Karpas-422 (cell line): Measurements from ENCODE around the gene NAA15. TPM values are rescaled to one million over a fixed set of nuclear protein-coding genes. Genes with fewer than 3 reads are reported as not detected.
A peak's percentile ranks its signal among the peaks of the same experiment; 100 is the strongest.
"Not testable (repeated sequence)": the region's sequence is repeated elsewhere in the genome, so short reads cannot be mapped to it uniquely, and the experiment has no call there.

Source experiments
- DNase-seq: peaks from one replicate; pipeline ENCODE4 v3.0.0-alpha.2; 2015
- H2AFZ ChIP-seq: fragments of 200-600 bp; sonication (generic); 2 replicates; pipeline ENCODE4 v1.6.1; 2014; ENCODE audit warnings: antibody characterized with exemption, low read length, mixed read lengths
- H3K27ac ChIP-seq: fragments of 200-600 bp; sonication (generic); 2 replicates; pipeline ENCODE4 v1.5.1; 2014; ENCODE audit warnings: mild to moderate bottlenecking, low read length, moderate library complexity
- H3K27me3 ChIP-seq: fragments of 200-600 bp; sonication (generic); 2 replicates; pipeline ENCODE4 v1.6.1; 2014; ENCODE audit warnings: low read length, mixed read lengths
- H3K36me3 ChIP-seq: fragments of 200-600 bp; sonication (generic); 2 replicates; pipeline ENCODE4 v1.6.1; 2014; ENCODE audit warnings: low read length, mixed read lengths; ENCODE audit not compliant: insufficient read depth
- H3K4me1 ChIP-seq: fragments of 200-600 bp; sonication (generic); 2 replicates; pipeline ENCODE4 v1.6.1; 2014; ENCODE audit warnings: mild to moderate bottlenecking, low read length, mixed read lengths
- H3K4me2 ChIP-seq: fragments of 200-600 bp; sonication (generic); 2 replicates; pipeline ENCODE4 v1.6.1; 2014; ENCODE audit warnings: low read length, low read depth, mild to moderate bottlenecking; ENCODE audit not compliant: poor library complexity, severe bottlenecking
- H3K4me3 ChIP-seq: fragments of 200-600 bp; sonication (generic); 2 replicates; pipeline ENCODE4 v1.5.1; 2014; ENCODE audit warnings: mild to moderate bottlenecking, antibody characterized with exemption, low read length, mixed read lengths
- H3K79me2 ChIP-seq: fragments of 200-600 bp; sonication (generic); 2 replicates; pipeline ENCODE4 v1.6.1; 2014; ENCODE audit warnings: mild to moderate bottlenecking, low read length, mixed read lengths
- H3K9ac ChIP-seq: fragments of 200-600 bp; sonication (generic); 2 replicates; pipeline ENCODE4 v1.6.0; 2014; ENCODE audit warnings: low read length
- H3K9me2 ChIP-seq: fragments of 200-600 bp; sonication (generic), shearing (Covaris generic); replicated peaks from 2 replicates; pipeline ENCODE4 v1.6.0; 2014; ENCODE audit warnings: mild to moderate bottlenecking, low read length, moderate library complexity; ENCODE audit not compliant: insufficient read depth
- H3K9me3 ChIP-seq: fragments of 300-700, 200-600 bp; sonication (generic); 2 replicates; pipeline ENCODE4 v1.6.1; 2014; ENCODE audit warnings: low read length, mixed read lengths
- H4K20me1 ChIP-seq: fragments of 200-600 bp; sonication (generic); 2 replicates; pipeline ENCODE4 v1.6.1; 2014; ENCODE audit warnings: mild to moderate bottlenecking, antibody characterized with exemption, low read length, low read depth; ENCODE audit not compliant: insufficient read depth
- total RNA-seq: library from RNA; depleted of rRNA; stranded (reverse); fragments of >200 nt; shearing (Covaris generic); gene quantifications from 2 replicates; pipeline ENCODE4 v1.2.3, GENCODE V29; 2014; ENCODE audit warnings: low replicate concordance

The NAA15 gene
- total RNA-seq, 1 experiment from 2014 or later: 44.3 TPM

- not testable (repeated sequence) for H2AFZ ChIP-seq, H3K4me2 ChIP-seq, H3K27ac ChIP-seq, H3K27me3 ChIP-seq, H3K9me2 ChIP-seq, H4K20me1 ChIP-seq, H3K79me2 ChIP-seq, H3K9ac ChIP-seq, DNase-seq, H3K9me3 ChIP-seq, H3K4me3 ChIP-seq, H3K4me1 ChIP-seq
- peaks cover 44% of the 10 kb centered on the region for H3K36me3 ChIP-seq
These were observed 113.4 kb downstream of the NAA15 start for GRCh38 chr4:139414671-139415210.

- Histone ChIP-seq H3K27me3 (no peaks in the 10 kb centered on the region), H3K36me3 (peaks cover 56% of the 10 kb centered on the region), H4K20me1 (no peaks in the 10 kb centered on the region), H3K4me3 (no peak overlapping the region), H2AFZ (no peak overlapping the region), H3K4me1 (no peaks in the 10 kb centered on the region), H3K27ac (no peak overlapping the region), H3K79me2 (peaks cover 2% of the 10 kb centered on the region; the same call in 1 of the 2 replicates), H3K9me3 (no peaks in the 10 kb centered on the region), H3K4me2 (no peak overlapping the region), H3K9me2 (no peaks in the 10 kb centered on the region), H3K9ac (no peak overlapping the region)
- DNase-seq: peak; percentile 82
These were observed 114.9 kb downstream of the NAA15 start for GRCh38 chr4:139416073-139416673.

GRCh38 chr4:139419388-139419914 is 118.1 kb downstream of the NAA15 start:
- H3K27ac ChIP-seq: no peak overlapping the region
- H3K9me2 ChIP-seq: no peaks in the 10 kb centered on the region
- no peaks in the 10 kb centered on the region for H3K9me3 ChIP-seq
- H3K36me3 ChIP-seq: peaks cover 45% of the 10 kb centered on the region
- H3K79me2 ChIP-seq: peaks cover 2% of the 10 kb centered on the region; the same call in 1 of the 2 replicates
- H3K27me3 ChIP-seq: no peaks in the 10 kb centered on the region
- no peaks in the 10 kb centered on the region for H4K20me1 ChIP-seq
- H2AFZ ChIP-seq: no peak overlapping the region
- H3K4me1 ChIP-seq: no peaks in the 10 kb centered on the region
- DNase-seq: no peak
- H3K9ac ChIP-seq: no peak overlapping the region
- H3K4me2 ChIP-seq: no peak overlapping the region
- H3K4me3 ChIP-seq: no peak overlapping the region

- Histone ChIP-seq H3K9ac (no peak overlapping the region), H3K4me3 (no peak overlapping the region), H3K4me1 (no peaks in the 10 kb centered on the region), H4K20me1 (no peaks in the 10 kb centered on the region), H3K79me2 (peaks cover 2% of the 10 kb centered on the region; the same call in 1 of the 2 replicates), H3K9me2 (no peaks in the 10 kb centered on the region), H3K27ac (no peak overlapping the region), H3K27me3 (no peaks in the 10 kb centered on the region), H3K4me2 (no peak overlapping the region), H3K36me3 (peaks cover 45% of the 10 kb centered on the region), H2AFZ (no peak overlapping the region), H3K9me3 (no peaks in the 10 kb centered on the region)
- no peak for DNase-seq
These were observed 119.3 kb downstream of the NAA15 start for GRCh38 chr4:139420652-139421051.

- Histone ChIP-seq H3K36me3 (peaks cover 57% of the 10 kb centered on the region), H3K4me3 (no peak overlapping the region), H3K79me2 (peaks cover 36% of the 10 kb centered on the region), H3K4me2 (no peak overlapping the region), H3K9ac (no peak overlapping the region), H3K27me3 (no peaks in the 10 kb centered on the region), H3K27ac (no peak overlapping the region), H2AFZ (no peak overlapping the region), H4K20me1 (no peaks in the 10 kb centered on the region), H3K9me3 (peaks cover 25% of the 10 kb centered on the region), H3K4me1 (no peaks in the 10 kb centered on the region), H3K9me2 (no peaks in the 10 kb centered on the region)
- no peak for DNase-seq
These were observed 134.8 kb downstream of the NAA15 start for GRCh38 chr4:139436122-139436521.

- Histone ChIP-seq H3K9me3 (peaks cover 25% of the 10 kb centered on the region), H3K36me3 (peaks cover 54% of the 10 kb centered on the region), H3K9me2 (no peaks in the 10 kb centered on the region), H3K4me2 (no peak overlapping the region), H3K4me3 (no peak overlapping the region), H3K27ac (no peak overlapping the region), H3K4me1 (no peaks in the 10 kb centered on the region), H4K20me1 (no peaks in the 10 kb centered on the region), H3K79me2 (peaks cover 31% of the 10 kb centered on the region), H2AFZ (no peak overlapping the region), H3K9ac (no peak overlapping the region), H3K27me3 (no peaks in the 10 kb centered on the region)
- no peak for DNase-seq
These were observed 136.8 kb downstream of the NAA15 start for GRCh38 chr4:139438141-139438540.

- Histone ChIP-seq H3K36me3 (peaks cover 41% of the 10 kb centered on the region), H3K27me3 (no peaks in the 10 kb centered on the region), H3K9me2 (no peaks in the 10 kb centered on the region), H3K27ac (no peak overlapping the region), H3K79me2 (peaks cover 19% of the 10 kb centered on the region), H3K9me3 (peaks cover 25% of the 10 kb centered on the region), H3K4me2 (no peak overlapping the region), H3K4me1 (no peaks in the 10 kb centered on the region), H2AFZ (no peak overlapping the region), H3K9ac (no peak overlapping the region), H3K4me3 (no peak overlapping the region), H4K20me1 (no peaks in the 10 kb centered on the region)
- DNase-seq: no peak
These were observed 139.7 kb downstream of the NAA15 start for GRCh38 chr4:139441029-139441428.

GRCh38 chr4:139443661-139444060 is 142.4 kb downstream of the NAA15 start:
- Histone ChIP-seq H3K4me1 (peaks cover 3% of the 10 kb centered on the region), H2AFZ (no peak overlapping the region), H3K27me3 (no peaks in the 10 kb centered on the region), H3K4me2 (no peak overlapping the region), H4K20me1 (no peaks in the 10 kb centered on the region), H3K79me2 (peaks cover 17% of the 10 kb centered on the region), H3K27ac (no peak overlapping the region), H3K9me2 (no peaks in the 10 kb centered on the region), H3K9ac (no peak overlapping the region), H3K4me3 (no peak overlapping the region), H3K9me3 (peaks cover 9% of the 10 kb centered on the region), H3K36me3 (peaks cover 16% of the 10 kb centered on the region)
- no peak for DNase-seq
